Umbilical cord (tissue), 2 donors: ENCODE data around the gene MIDN. TPM values are rescaled to one million over a fixed set of nuclear protein-coding genes. Genes with fewer than 3 reads are reported as not detected.

Experiments
- DNase-seq: peaks from one replicate; pipeline ENCODE4 v3.0.0-alpha.2; 2015; ENCODE audit warnings: low spot score
- total RNA-seq: library from RNA; depleted of rRNA; stranded (reverse); fragments of >200 nt; gene quantifications from one replicate; pipeline ENCODE4 v1.2.3, GENCODE V29; 2014; ENCODE audit warnings: low replicate concordance; ENCODE audit not compliant: insufficient read depth

The MIDN gene
- total RNA-seq, 1 donor from 2014 or later: 16.6 TPM

- DNase-seq: no peak
These were observed 32.5 kb downstream of the MIDN start for GRCh38 chr19:1280636-1281568.

GRCh38 chr19:1281569-1282287 lies 33.3 kb downstream of the MIDN start:
- no peak for DNase-seq

- DNase-seq: no peak
These were observed 34.3 kb downstream of the MIDN start for GRCh38 chr19:1282588-1283206.

- DNase-seq: no peak
These were observed 35.0 kb downstream of the MIDN start for GRCh38 chr19:1283207-1283916.

- no peak for DNase-seq
These were observed 35.5 kb downstream of the MIDN start for GRCh38 chr19:1283917-1284292.

- DNase-seq: no peak
These were observed 36.1 kb downstream of the MIDN start for GRCh38 chr19:1284293-1284978.

- no peak for DNase-seq
These were observed 36.8 kb downstream of the MIDN start for GRCh38 chr19:1284979-1285736.

GRCh38 chr19:1285737-1286360 lies 37.5 kb downstream of the MIDN start, which contains the start of gene EFNA2:
EFNA2 (plus strand) TSS chr19:1285873; CDS start chr19:1286169, 296 bp downstream.
- DNase-seq: no peak

GRCh38 chr19:1286487-1287353 lies 38.3 kb downstream of the MIDN start:
- DNase-seq: no peak

- DNase-seq: no peak
These were observed 39.2 kb downstream of the MIDN start for GRCh38 chr19:1287354-1288225.

- DNase-seq: no peak
These were observed 39.8 kb downstream of the MIDN start for GRCh38 chr19:1288226-1288612.

GRCh38 chr19:1288833-1289685 lies 40.7 kb downstream of the MIDN start:
- DNase-seq: no peak

- DNase-seq: no peak
These were observed 41.3 kb downstream of the MIDN start for GRCh38 chr19:1289686-1290025.

- DNase-seq: no peak
These were observed 41.9 kb downstream of the MIDN start for GRCh38 chr19:1290196-1290702.

- no peak for DNase-seq
These were observed 42.6 kb downstream of the MIDN start for GRCh38 chr19:1290703-1291651.
